ENCODE data around the gene HS6ST1.

HS6ST1 gene

GRCh38 chr2:128300151-128301020 is 18.3 kb downstream of the HS6ST1 start:
- in situ Hi-C loops (cut with MboI; ENCODE audit: low sequenced_read_pairs) = no loop called here

GRCh38 chr2:128299628-128300027 is 19.0 kb downstream of the HS6ST1 start:
- in situ Hi-C loops (cut with MboI; ENCODE audit: low sequenced_read_pairs) = no loop called here

GRCh38 chr2:128298846-128299507 is 19.7 kb downstream of the HS6ST1 start:
- in situ Hi-C loops (cut with MboI; ENCODE audit: low sequenced_read_pairs) = no loop called here

GRCh38 chr2:128298286-128298685 is 20.4 kb downstream of the HS6ST1 start:
- in situ Hi-C loops (cut with MboI; ENCODE audit: low sequenced_read_pairs) = no loop called here

GRCh38 chr2:128293870-128294455 is 24.7 kb downstream of the HS6ST1 start:
- in situ Hi-C loops (cut with MboI; ENCODE audit: low sequenced_read_pairs) = no loop called here

GRCh38 chr2:128293426-128293755 is 25.3 kb downstream of the HS6ST1 start:
- in situ Hi-C loops (cut with MboI; ENCODE audit: low sequenced_read_pairs) = no loop called here

- in situ Hi-C loops (cut with MboI; ENCODE audit: low sequenced_read_pairs) = no loop called here
These were observed 25.9 kb downstream of the HS6ST1 start for GRCh38 chr2:128292599-128293425.

GRCh38 chr2:128291844-128292598 is 26.6 kb downstream of the HS6ST1 start:
- in situ Hi-C loops (cut with MboI; ENCODE audit: low sequenced_read_pairs) = no loop called here

- in situ Hi-C loops (cut with MboI; ENCODE audit: low sequenced_read_pairs) = no loop called here
These were observed 27.4 kb downstream of the HS6ST1 start for GRCh38 chr2:128291161-128291843.

- in situ Hi-C loops (cut with MboI; ENCODE audit: low sequenced_read_pairs) = no loop called here
These were observed 28.3 kb downstream of the HS6ST1 start for GRCh38 chr2:128290356-128290755.

GRCh38 chr2:128289439-128289838 is 29.2 kb downstream of the HS6ST1 start:
- in situ Hi-C loops (cut with MboI; ENCODE audit: low sequenced_read_pairs) = no loop called here

GRCh38 chr2:128288781-128289180 is 29.9 kb downstream of the HS6ST1 start:
- in situ Hi-C loops (cut with MboI; ENCODE audit: low sequenced_read_pairs) = no loop called here

- in situ Hi-C loops (cut with MboI; ENCODE audit: low sequenced_read_pairs) = no loop called here
These were observed 30.6 kb downstream of the HS6ST1 start for GRCh38 chr2:128287780-128288735.

GRCh38 chr2:128286905-128287779 is 31.5 kb downstream of the HS6ST1 start:
- in situ Hi-C loops (cut with MboI; ENCODE audit: low sequenced_read_pairs) = no loop called here

- in situ Hi-C loops (cut with MboI; ENCODE audit: low sequenced_read_pairs) = no loop called here
These were observed 32.5 kb downstream of the HS6ST1 start for GRCh38 chr2:128286011-128286721.

GRCh38 chr2:128285329-128285931 is 33.2 kb downstream of the HS6ST1 start:
- in situ Hi-C loops (cut with MboI; ENCODE audit: low sequenced_read_pairs) = no loop called here

GRCh38 chr2:128284841-128285240 is 33.8 kb downstream of the HS6ST1 start:
- in situ Hi-C loops (cut with MboI; ENCODE audit: low sequenced_read_pairs) = no loop called here
